ENCODE data around the gene TEX35. TPM values are rescaled to one million over a fixed set of nuclear protein-coding genes. Genes with fewer than 3 reads are reported as not detected.

TEX35 gene
- total and polyA plus RNA-seq, 11 donors, result not detected

GRCh38 chr1:178467837-178468236 lies 45.1 kb upstream of the TEX35 start:
- no peak for TF ChIP-seq POLR2A (IDR thresholded peaks at IDR 0.05)
- TF ChIP-seq, protein P1, sequence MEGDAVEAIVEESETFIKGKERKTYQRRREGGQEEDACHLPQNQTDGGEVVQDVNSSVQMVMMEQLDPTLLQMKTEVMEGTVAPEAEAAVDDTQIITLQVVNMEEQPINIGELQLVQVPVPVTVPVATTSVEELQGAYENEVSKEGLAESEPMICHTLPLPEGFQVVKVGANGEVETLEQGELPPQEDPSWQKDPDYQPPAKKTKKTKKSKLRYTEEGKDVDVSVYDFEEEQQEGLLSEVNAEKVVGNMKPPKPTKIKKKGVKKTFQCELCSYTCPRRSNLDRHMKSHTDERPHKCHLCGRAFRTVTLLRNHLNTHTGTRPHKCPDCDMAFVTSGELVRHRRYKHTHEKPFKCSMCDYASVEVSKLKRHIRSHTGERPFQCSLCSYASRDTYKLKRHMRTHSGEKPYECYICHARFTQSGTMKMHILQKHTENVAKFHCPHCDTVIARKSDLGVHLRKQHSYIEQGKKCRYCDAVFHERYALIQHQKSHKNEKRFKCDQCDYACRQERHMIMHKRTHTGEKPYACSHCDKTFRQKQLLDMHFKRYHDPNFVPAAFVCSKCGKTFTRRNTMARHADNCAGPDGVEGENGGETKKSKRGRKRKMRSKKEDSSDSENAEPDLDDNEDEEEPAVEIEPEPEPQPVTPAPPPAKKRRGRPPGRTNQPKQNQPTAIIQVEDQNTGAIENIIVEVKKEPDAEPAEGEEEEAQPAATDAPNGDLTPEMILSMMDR (IDR thresholded peaks at IDR 0.05), result no peak
- ATAC-seq, result peak in 3 of 4 donors; percentile 36 to 62 (median 36)
- DNase-seq, result no peak
- Histone ChIP-seq H3K36me3 (peaks cover 0 to 92% (median 61%) of the 10 kb centered on the region in 9 donors), H3K9me3 (no peaks in the 10 kb centered on the region), H3K4me1 (peaks cover 0 to 9% (median 0%) of the 10 kb centered on the region in 12 donors), H3K4me3 (no peak overlapping the region), H3K27ac (no peak overlapping the region), H3K27me3 (no peaks in the 10 kb centered on the region)
- intact Hi-C loops (cut with DNase I), result loop anchor here in 1 of 10 donors (10.0 kb wide), 1 partner anchor 163 kb away; no protein-coding TSS in a partner anchor

DNA sequence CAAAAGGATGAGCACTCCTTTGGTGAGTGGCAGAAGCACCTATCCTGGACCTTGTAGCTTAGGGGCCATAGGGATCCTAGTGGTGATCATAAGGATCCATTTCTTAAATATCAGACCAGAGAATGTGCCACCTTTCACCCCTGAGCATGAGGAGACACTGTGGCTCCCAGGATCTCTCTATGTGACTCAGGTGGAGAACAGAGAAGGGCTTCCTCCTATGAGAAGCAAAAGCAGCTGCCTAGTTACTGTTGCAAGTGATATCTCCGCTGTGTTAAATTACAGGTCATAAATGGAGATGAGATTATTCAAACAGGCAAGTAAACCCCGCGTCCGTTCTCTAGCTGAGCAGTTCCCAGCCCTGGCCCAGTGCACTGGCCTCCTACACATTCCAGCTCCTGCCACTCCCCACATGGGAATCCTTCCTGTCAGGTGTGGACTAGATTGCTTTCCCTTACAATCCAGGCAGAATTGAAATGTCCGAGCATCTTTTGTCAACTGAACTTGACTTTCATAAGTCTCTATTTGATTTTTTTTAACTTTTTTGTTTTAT lies 42.4 kb upstream of the TEX35 start:
- peak in 2 of 4 donors; percentile 32 to 36 for ATAC-seq
- Histone ChIP-seq H3K9me3 (no peaks in the 10 kb centered on the region), H3K4me3 (no peak overlapping the region), H3K27me3 (no peaks in the 10 kb centered on the region), H3K36me3 (peaks cover 0 to 100% (median 74%) of the 10 kb centered on the region in 9 donors), H3K27ac (no peak overlapping the region), H3K4me1 (peaks cover 0 to 9% (median 0%) of the 10 kb centered on the region in 12 donors)
- DNase-seq, result no peak
- TF ChIP-seq, protein P1 (IDR thresholded peaks at IDR 0.05), result no peak
- no peak for TF ChIP-seq POLR2A (IDR thresholded peaks at IDR 0.05)
- WGBS, 4 donors, result 38 to 50% (median 47%) methylated on average over 5 of the region's 5 CpGs
- intact Hi-C loops (cut with DNase I), result no loop called here

GRCh38 chr1:178472531-178472930 lies 40.4 kb upstream of the TEX35 start:
- intact Hi-C loops (cut with DNase I), result no loop called here
- Histone ChIP-seq H3K4me3 (no peak overlapping the region), H3K36me3 (peaks cover 0 to 96% (median 54%) of the 10 kb centered on the region in 9 donors), H3K27ac (no peak overlapping the region), H3K9me3 (no peaks in the 10 kb centered on the region), H3K4me1 (peaks cover 0 to 6% (median 0%) of the 10 kb centered on the region in 12 donors), H3K27me3 (no peaks in the 10 kb centered on the region)
- TF ChIP-seq, protein P1 (IDR thresholded peaks at IDR 0.05), result no peak
- TF ChIP-seq POLR2A (IDR thresholded peaks at IDR 0.05), result no peak
- no peak for ATAC-seq
- DNase-seq, result no peak

- DNase-seq (no peak), ATAC-seq (no peak)
- Histone ChIP-seq H3K27me3 (no peaks in the 10 kb centered on the region), H3K4me3 (no peak overlapping the region), H3K27ac (no peak overlapping the region), H3K9me3 (no peaks in the 10 kb centered on the region), H3K36me3 (peaks cover 0 to 75% (median 30%) of the 10 kb centered on the region in 9 donors), H3K4me1 (no peaks in the 10 kb centered on the region)
- intact Hi-C loops (cut with DNase I), result no loop called here
- TF ChIP-seq, protein P1 (IDR thresholded peaks at IDR 0.05), result no peak
- no peak for TF ChIP-seq POLR2A (IDR thresholded peaks at IDR 0.05)
- 77 to 79% (median 77%) methylated on average over 4 of the region's 4 CpGs for WGBS, 4 donors
Measured at GRCh38 chr1:178477373-178477772, 35.5 kb upstream of the TEX35 start.

All from heart left ventricle (tissue), 16 donors.